DND-41 (cell line): Measurements from ENCODE around the gene ALPK3.

ENCODE experiments used
- ATAC-seq: fragments of 200-7000 bp; cut with Tn5 transposase; 3 replicates; pipeline ENCODE4 v1.9.1; 2021; ENCODE audit warnings: low read depth; ENCODE audit not compliant: insufficient read depth
- DNase-seq: peaks from one replicate; pipeline ENCODE4 v3.0.0-alpha.2; 2020
- H2AFZ ChIP-seq: 2 replicates; pipeline ENCODE4 v1.6.0; 2012; ENCODE audit warnings: low read depth, low read length
- H3K27ac ChIP-seq: 2 replicates; pipeline ENCODE4 v1.5.1; 2012; ENCODE audit warnings: low read length, inconsistent platforms
- H3K27me3 ChIP-seq: fragments of 200-600 bp; sonication (generic); 2 replicates; pipeline ENCODE4 v1.6.0; 2012; ENCODE audit warnings: low read length, mild to moderate bottlenecking, inconsistent platforms; ENCODE audit not compliant: insufficient read depth, poor library complexity
- H3K36me3 ChIP-seq: 2 replicates; pipeline ENCODE4 v1.5.1; 2012; ENCODE audit warnings: low read length, inconsistent platforms; ENCODE audit not compliant: insufficient read depth
- H3K4me1 ChIP-seq: 2 replicates; pipeline ENCODE4 v1.5.1; 2012; ENCODE audit warnings: mild to moderate bottlenecking, low read length; ENCODE audit not compliant: insufficient read depth
- H3K4me2 ChIP-seq: 2 replicates; pipeline ENCODE4 v1.6.0; 2012; ENCODE audit warnings: mild to moderate bottlenecking, moderate library complexity, low read length, inconsistent platforms; ENCODE audit not compliant: insufficient read depth
- H3K4me3 ChIP-seq, 2 experiments: fragments of 200-600 bp in 1 of 2; shearing (Covaris generic) in 1 of 2; 2 replicates each; pipeline ENCODE4 v1.5.1; 2012 to 2016; ENCODE audit warnings: inconsistent platforms in 2 of 2, low read length in 2 of 2, mild to moderate bottlenecking in 2 of 2, low read depth in 1 of 2, moderate library complexity in 1 of 2
- H3K79me2 ChIP-seq: 2 replicates; pipeline ENCODE4 v1.6.0; 2012; ENCODE audit warnings: low read length, inconsistent platforms; ENCODE audit not compliant: insufficient read depth
- H3K9ac ChIP-seq: 2 replicates; pipeline ENCODE4 v1.6.0; 2012; ENCODE audit warnings: low read depth, mild to moderate bottlenecking, inconsistent platforms, low read length, moderate library complexity
- H3K9me3 ChIP-seq: 2 replicates; pipeline ENCODE4 v1.5.1; 2012; ENCODE audit warnings: low read length, moderate library complexity, mild to moderate bottlenecking, inconsistent platforms; ENCODE audit not compliant: insufficient read depth, severe bottlenecking
- H4K20me1 ChIP-seq: 2 replicates; pipeline ENCODE4 v1.6.0; 2012; ENCODE audit warnings: low read length; ENCODE audit not compliant: insufficient read depth
- CTCF ChIP-seq: IDR thresholded peaks from 2 replicates; pipeline ENCODE4 v1.5.1; 2012; ENCODE audit warnings: borderline replicate concordance, low read length, moderate library complexity, mild to moderate bottlenecking; ENCODE audit not compliant: poor library complexity, severe bottlenecking; ENCODE audit errors: extremely low read depth
- EZH2 ChIP-seq: IDR thresholded peaks from 3 replicates; pipeline ENCODE4 v1.6.1; 2012; ENCODE audit warnings: borderline replicate concordance, low read depth, mild to moderate bottlenecking, moderate library complexity, low read length, inconsistent platforms; ENCODE audit not compliant: severe bottlenecking

Gene ALPK3

GRCh38 chr15:84869510-84869909, 52.4 kb downstream of the ALPK3 start:
- no peaks in the 10 kb centered on the region for H4K20me1 ChIP-seq
- no peaks in the 10 kb centered on the region for H3K4me1 ChIP-seq
- H2AFZ ChIP-seq, result no peak overlapping the region
- H3K27me3 ChIP-seq, result no peaks in the 10 kb centered on the region
- H3K4me2 ChIP-seq, result no peak overlapping the region
- no peak for TF ChIP-seq CTCF
- no peak overlapping the region for H3K27ac ChIP-seq
- no peaks in the 10 kb centered on the region for H3K9me3 ChIP-seq
- no peak overlapping the region for H3K9ac ChIP-seq
- H3K4me3 ChIP-seq, result no peak overlapping the region
- H3K79me2 ChIP-seq, result no peaks in the 10 kb centered on the region
- H3K36me3 ChIP-seq, result no peaks in the 10 kb centered on the region
- no peak for DNase-seq
- ATAC-seq, result no peak

- no peaks in the 10 kb centered on the region for H4K20me1 ChIP-seq
- DNase-seq (no peak), ATAC-seq (no peak)
- no peaks in the 10 kb centered on the region for H3K4me1 ChIP-seq
- no peak overlapping the region for H2AFZ ChIP-seq
- peak; percentile 3 for TF ChIP-seq CTCF
- TF ChIP-seq EZH2, result no peak
- H3K9ac ChIP-seq, result no peak overlapping the region
- H3K9me3 ChIP-seq, result no peaks in the 10 kb centered on the region
- H3K36me3 ChIP-seq, result no peaks in the 10 kb centered on the region
- no peak overlapping the region for H3K27ac ChIP-seq
- no peaks in the 10 kb centered on the region for H3K79me2 ChIP-seq
- no peak overlapping the region for H3K4me2 ChIP-seq
- no peaks in the 10 kb centered on the region for H3K27me3 ChIP-seq
- H3K4me3 ChIP-seq, result no peak overlapping the region
These were observed 54.4 kb downstream of the ALPK3 start for GRCh38 chr15:84871428-84871985.

- H4K20me1 ChIP-seq, result no peaks in the 10 kb centered on the region
- ATAC-seq, result no peak
- no peak overlapping the region for H3K27ac ChIP-seq
- H3K79me2 ChIP-seq, result no peaks in the 10 kb centered on the region
- H2AFZ ChIP-seq, result no peak overlapping the region
- H3K4me2 ChIP-seq, result no peak overlapping the region
- TF ChIP-seq CTCF, result no peak
- TF ChIP-seq EZH2, result no peak
- H3K36me3 ChIP-seq, result no peaks in the 10 kb centered on the region
- no peaks in the 10 kb centered on the region for H3K27me3 ChIP-seq
- H3K9me3 ChIP-seq, result no peaks in the 10 kb centered on the region
- no peak overlapping the region for H3K9ac ChIP-seq
- no peak overlapping the region for H3K4me3 ChIP-seq
- DNase-seq, result no peak
- H3K4me1 ChIP-seq, result no peaks in the 10 kb centered on the region
These were observed 55.1 kb downstream of the ALPK3 start for GRCh38 chr15:84872009-84872910.
